DOHH2 (cell line): Measurements from ENCODE around the gene ATAD3C.
"Not testable (repeated sequence)": the region's sequence is repeated elsewhere in the genome, so short reads cannot be mapped to it uniquely, and the experiment has no call there.

Source experiments
- H3F3A ChIP-seq: fragments of 200-600 bp; sonication (generic), shearing (Covaris generic); 2 replicates; pipeline ENCODE4 v1.6.0; 2016; ENCODE audit warnings: antibody characterized with exemption, mild to moderate bottlenecking; ENCODE audit not compliant: control insufficient read depth, insufficient read depth
- H3K27ac ChIP-seq: fragments of 200-600 bp; sonication (generic); 2 replicates; pipeline ENCODE4 v1.5.1; 2014; ENCODE audit warnings: low read depth, mild to moderate bottlenecking, low read length, moderate library complexity
- H3K27me3 ChIP-seq: fragments of 200-600 bp; sonication (generic); 2 replicates; pipeline ENCODE4 v1.6.1; 2014; ENCODE audit warnings: mild to moderate bottlenecking, low read length, mixed read lengths; ENCODE audit not compliant: control insufficient read depth
- H3K36me3 ChIP-seq: fragments of 200-600 bp; sonication (generic); 2 replicates; pipeline ENCODE4 v1.6.1; 2014; ENCODE audit warnings: mild to moderate bottlenecking, low read length, moderate library complexity, mixed read lengths; ENCODE audit not compliant: control insufficient read depth
- H3K4me1 ChIP-seq: fragments of 200-600 bp; sonication (generic); 2 replicates; pipeline ENCODE4 v1.6.1; 2014; ENCODE audit warnings: mild to moderate bottlenecking, low read length, mixed read lengths; ENCODE audit not compliant: control insufficient read depth
- H3K4me2 ChIP-seq: fragments of 200-600 bp; sonication (generic); 2 replicates; pipeline ENCODE4 v1.6.0; 2014; ENCODE audit warnings: mild to moderate bottlenecking, low read length, moderate library complexity
- H3K4me3 ChIP-seq: fragments of 200-600 bp; sonication (generic); 2 replicates; pipeline ENCODE4 v1.5.1; 2014; ENCODE audit warnings: mild to moderate bottlenecking, low read length, mixed read lengths
- H3K79me2 ChIP-seq: fragments of 200-600 bp; sonication (generic); 2 replicates; pipeline ENCODE4 v1.6.1; 2014; ENCODE audit warnings: mild to moderate bottlenecking, low read length, mixed read lengths; ENCODE audit not compliant: control insufficient read depth
- H3K9me2 ChIP-seq: fragments of 200-600 bp; sonication (generic); replicated peaks from 2 replicates; pipeline ENCODE4 v1.6.1; 2014; ENCODE audit warnings: mild to moderate bottlenecking, low read length, mixed read lengths; ENCODE audit not compliant: control insufficient read depth
- H3K9me3 ChIP-seq: fragments of 200-600 bp; sonication (generic); 2 replicates; pipeline ENCODE4 v1.6.1; 2014; ENCODE audit warnings: antibody characterized with exemption, low read length, mixed read lengths; ENCODE audit not compliant: control insufficient read depth, insufficient read depth
- H4K20me1 ChIP-seq: fragments of 200-600 bp; sonication (generic); 2 replicates; pipeline ENCODE4 v1.6.0; 2014; ENCODE audit warnings: low read depth, mild to moderate bottlenecking, antibody characterized with exemption, low read length, moderate library complexity; ENCODE audit not compliant: control insufficient read depth, insufficient read depth
- EZH2phosphoT487 ChIP-seq: fragments of 200-600 bp; sonication (generic); IDR thresholded peaks from 2 replicates; pipeline ENCODE4 v1.6.1; 2017; ENCODE audit warnings: borderline replicate concordance, mild to moderate bottlenecking, antibody characterized with exemption, low read length, moderate library complexity, mixed read lengths

Gene ATAD3C

GRCh38 chr1:1471389-1472052 lies 22.0 kb downstream of the ATAD3C start, which contains the start of gene ATAD3B:
Gene ATAD3B, plus strand, starts transcription at chr1:1471765. Its CDS starts 120 bp downstream, at chr1:1471885.
- Histone ChIP-seq H3K27ac (peak within 1 kb of the TSS; percentile 57), H3K36me3 (peaks cover 14% of the 10 kb centered on the region), H3K4me2 (peak within 1 kb of the TSS; percentile 92), H4K20me1 (peaks cover 6% of the 10 kb centered on the region; the same call in 1 of the 2 replicates), H3K79me2 (peaks cover 59% of the 10 kb centered on the region), H3K9me2 (no peaks in the 10 kb centered on the region), H3K27me3 (no peaks in the 10 kb centered on the region), H3K4me3 (peak within 1 kb of the TSS; percentile 100), H3K9me3 (no peaks in the 10 kb centered on the region), H3F3A (peaks cover 10% of the 10 kb centered on the region), H3K4me1 (peaks cover 16% of the 10 kb centered on the region)
- TF ChIP-seq EZH2phosphoT487 = no peak

- not testable (repeated sequence) for H4K20me1 ChIP-seq, H3K9me3 ChIP-seq, H3K9me2 ChIP-seq, H3K27me3 ChIP-seq, H3F3A ChIP-seq
- Histone ChIP-seq H3K4me2 (peak overlapping the region; percentile 76), H3K4me1 (peaks cover 16% of the 10 kb centered on the region), H3K27ac (peak overlapping the region; percentile 34; the same call in 1 of the 2 replicates), H3K4me3 (peak overlapping the region; percentile 81), H3K36me3 (peaks cover 21% of the 10 kb centered on the region), H3K79me2 (peaks cover 66% of the 10 kb centered on the region)
These were observed 22.8 kb downstream of the ATAD3C start for GRCh38 chr1:1472053-1472876.

DNA sequence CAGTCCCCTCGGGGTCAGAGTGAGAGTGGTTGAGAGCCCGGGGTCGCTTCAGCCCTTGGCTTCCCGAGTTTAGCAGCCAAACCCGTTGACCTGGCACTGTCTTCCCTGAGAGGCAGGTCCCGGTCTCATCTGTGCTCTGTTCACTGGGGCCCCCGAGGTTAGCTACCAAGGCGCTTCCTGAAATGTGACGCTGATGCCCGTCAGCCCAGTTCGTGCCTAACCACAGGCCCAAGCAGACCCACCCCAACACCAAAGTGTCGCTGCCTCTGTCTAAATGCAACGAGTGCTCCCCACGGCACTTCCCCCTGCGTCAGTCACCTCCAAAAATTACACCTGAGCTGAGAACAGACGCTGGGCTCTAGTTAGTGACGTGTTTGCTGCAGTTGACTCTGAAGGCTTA lies 26.5 kb downstream of the ATAD3C start:
- not testable (repeated sequence) for H3K27me3 ChIP-seq, H3K4me3 ChIP-seq, H3K4me1 ChIP-seq, H3K27ac ChIP-seq, H3F3A ChIP-seq, H3K4me2 ChIP-seq, H3K9me3 ChIP-seq, H4K20me1 ChIP-seq, H3K9me2 ChIP-seq
- peaks cover 65% of the 10 kb centered on the region for H3K79me2 ChIP-seq
- peaks cover 37% of the 10 kb centered on the region for H3K36me3 ChIP-seq

DNA sequence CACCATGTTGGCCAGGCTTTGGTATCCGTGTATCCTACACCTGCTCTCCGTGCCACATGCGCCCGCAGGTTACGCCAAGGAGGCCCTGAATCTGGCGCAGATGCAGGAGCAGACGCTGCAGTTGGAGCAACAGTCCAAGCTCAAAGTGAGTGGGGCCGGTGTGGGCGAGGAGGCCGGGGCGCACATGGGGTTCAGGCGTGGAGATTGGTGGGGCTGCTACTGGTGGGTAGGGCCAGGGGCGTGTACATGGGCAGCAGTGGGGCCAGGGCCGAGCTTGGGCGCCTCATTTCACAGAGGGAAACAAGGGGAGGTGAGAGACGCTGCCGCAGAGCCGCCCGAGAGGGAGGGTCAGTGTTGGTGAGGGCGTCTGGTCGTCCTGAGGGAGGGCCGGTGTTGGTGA lies 27.7 kb downstream of the ATAD3C start:
- Histone ChIP-seq H3K27me3 (no peaks in the 10 kb centered on the region), H3K4me3 (no peak overlapping the region), H3F3A (no peaks in the 10 kb centered on the region), H3K9me3 (no peaks in the 10 kb centered on the region), H3K36me3 (peaks cover 38% of the 10 kb centered on the region), H3K9me2 (no peaks in the 10 kb centered on the region), H3K4me2 (no peak overlapping the region), H4K20me1 (peaks cover 6% of the 10 kb centered on the region; the same call in 1 of the 2 replicates), H3K79me2 (peaks cover 55% of the 10 kb centered on the region), H3K4me1 (peaks cover 8% of the 10 kb centered on the region), H3K27ac (no peak overlapping the region)
- no peak for TF ChIP-seq EZH2phosphoT487
